Brain pericyte (primary cell): ENCODE data around the gene TSHZ3.

Experiments
- DNase-seq: peaks from one replicate; pipeline ENCODE4 v3.0.0-alpha.2; 2012; ENCODE audit warnings: low read depth, low spot score

The TSHZ3 gene

GRCh38 chr19:31286491-31286890 is 62.7 kb downstream of the TSHZ3 start:
- DNase-seq: no peak

DNA sequence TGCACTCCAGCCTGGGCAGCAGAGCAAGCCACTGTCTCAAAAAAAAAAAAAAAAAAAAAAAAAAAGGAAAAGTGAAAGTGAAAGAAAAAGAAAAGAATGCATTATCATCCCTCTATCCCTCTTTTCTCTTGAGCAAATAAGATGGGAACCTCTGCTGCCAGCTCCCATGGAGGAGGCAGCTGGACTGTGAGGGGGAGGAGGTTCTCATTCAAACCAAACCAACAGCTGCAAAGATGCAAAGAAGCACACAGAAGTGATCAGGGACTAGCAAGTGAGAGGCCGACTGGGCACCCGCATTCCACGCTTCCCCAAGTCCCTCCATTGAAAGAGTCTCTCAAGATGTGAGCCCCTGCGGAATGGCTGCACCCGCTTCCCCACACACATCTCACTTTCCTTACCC is 63.5 kb downstream of the TSHZ3 start:
- no peak for DNase-seq

DNA sequence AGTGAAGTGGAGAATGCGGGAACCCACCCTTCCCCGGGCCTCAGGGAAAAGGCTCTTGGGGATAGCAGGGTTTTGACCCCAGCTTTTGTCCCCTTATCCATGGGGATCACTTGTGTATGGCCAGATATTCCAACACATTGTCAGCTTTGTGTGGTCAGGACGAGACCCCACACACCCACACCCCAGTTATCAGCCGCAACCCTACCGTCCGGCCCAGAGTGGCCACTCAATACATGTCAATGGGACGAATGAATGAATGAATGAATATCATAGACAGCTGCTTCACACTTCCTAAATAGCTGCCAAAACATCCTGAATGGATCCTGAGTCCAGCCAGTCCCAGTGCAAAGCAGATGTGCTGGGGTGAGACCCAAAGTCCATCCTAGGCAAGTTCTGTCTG is 64.6 kb downstream of the TSHZ3 start:
- DNase-seq: no peak

DNA sequence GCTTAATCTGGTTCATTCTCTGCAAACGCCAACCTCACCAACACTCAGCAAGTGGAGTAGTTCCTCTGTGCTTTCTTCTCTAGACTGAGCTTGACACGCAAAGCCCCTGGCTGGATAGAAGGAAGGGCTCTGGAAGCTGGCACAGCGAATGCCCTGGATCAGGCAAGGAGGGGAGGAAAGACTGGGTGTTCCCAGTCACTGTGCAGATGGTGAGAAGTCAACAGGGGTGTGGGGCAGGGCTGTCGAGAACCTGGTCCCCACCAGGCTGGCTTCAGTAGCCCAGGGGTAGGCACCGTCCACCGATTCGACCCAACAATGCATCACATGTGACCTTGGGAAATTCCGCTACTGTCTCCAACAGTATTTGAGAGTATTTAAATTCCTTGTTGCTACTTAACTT is 65.5 kb downstream of the TSHZ3 start:
- DNase-seq: no peak

DNA sequence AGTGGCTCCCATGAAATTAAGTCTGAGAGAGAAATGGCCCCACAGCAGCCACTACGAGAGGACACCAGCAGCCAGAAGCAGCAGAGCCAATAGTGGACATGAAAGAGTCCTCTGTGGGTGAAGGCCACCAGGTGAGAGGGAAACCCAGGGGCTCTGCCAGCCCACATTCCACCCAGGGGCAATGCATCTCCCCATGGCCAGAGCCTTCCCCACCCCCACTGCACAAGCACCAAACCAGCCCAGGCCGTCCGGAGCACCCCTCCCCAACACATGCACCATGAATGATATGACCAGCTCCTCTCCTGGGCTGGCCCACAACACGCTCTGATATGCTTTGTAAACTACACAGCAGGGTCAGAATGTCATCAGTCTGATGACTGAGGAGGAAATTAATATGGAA is 66.9 kb downstream of the TSHZ3 start:
- no peak for DNase-seq

GRCh38 chr19:31280287-31281006 is 68.8 kb downstream of the TSHZ3 start:
- DNase-seq: no peak

DNA sequence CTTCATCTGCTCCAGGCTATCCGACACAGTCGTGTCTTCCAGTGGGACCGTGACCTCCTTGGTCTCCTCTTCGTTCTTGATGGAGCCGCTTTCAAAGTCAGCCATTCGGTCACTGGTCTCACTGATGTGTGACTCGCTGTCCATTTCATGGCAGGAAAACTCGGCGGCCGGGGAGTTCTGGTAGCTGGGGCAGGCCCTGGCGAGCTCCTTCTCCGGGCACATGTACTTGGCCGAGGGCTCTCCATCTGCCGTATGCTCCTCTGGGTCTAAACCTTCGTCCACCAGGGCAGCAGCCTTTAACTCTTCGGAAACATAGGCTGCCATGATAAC is 69.8 kb downstream of the TSHZ3 start:
- DNase-seq: no peak

GRCh38 chr19:31278555-31279435 is 70.4 kb downstream of the TSHZ3 start:
- DNase-seq: no peak

GRCh38 chr19:31277516-31277915 is 71.7 kb downstream of the TSHZ3 start:
- no peak for DNase-seq

DNA sequence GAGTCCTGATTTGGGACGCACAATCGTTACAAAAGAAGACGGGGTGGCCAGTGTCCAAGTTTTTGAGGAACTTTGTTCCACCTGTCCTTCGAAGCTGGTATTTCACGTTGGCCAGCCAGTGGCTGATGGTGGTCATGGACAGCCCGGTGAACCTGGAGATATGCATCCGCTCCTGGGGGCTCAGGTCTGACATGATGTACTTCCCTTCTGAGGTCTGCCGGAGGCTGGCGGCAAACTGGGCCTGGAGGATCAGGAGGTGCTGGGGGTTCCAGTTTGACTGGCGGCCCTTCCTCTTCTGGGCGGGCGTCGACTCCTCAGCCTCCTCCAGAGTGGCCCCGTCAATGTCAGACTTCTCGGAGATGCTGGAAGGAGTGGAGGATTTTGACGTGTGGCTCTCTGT is 72.4 kb downstream of the TSHZ3 start:
- DNase-seq: no peak

GRCh38 chr19:31275068-31275334 is 74.2 kb downstream of the TSHZ3 start:
- DNase-seq: no peak

GRCh38 chr19:31274251-31275067 is 74.8 kb downstream of the TSHZ3 start:
- no peak for DNase-seq

GRCh38 chr19:31272583-31273106 is 76.6 kb downstream of the TSHZ3 start:
- DNase-seq: no peak

- DNase-seq: no peak
Measured at GRCh38 chr19:31271306-31271911, 77.8 kb downstream of the TSHZ3 start.

DNA sequence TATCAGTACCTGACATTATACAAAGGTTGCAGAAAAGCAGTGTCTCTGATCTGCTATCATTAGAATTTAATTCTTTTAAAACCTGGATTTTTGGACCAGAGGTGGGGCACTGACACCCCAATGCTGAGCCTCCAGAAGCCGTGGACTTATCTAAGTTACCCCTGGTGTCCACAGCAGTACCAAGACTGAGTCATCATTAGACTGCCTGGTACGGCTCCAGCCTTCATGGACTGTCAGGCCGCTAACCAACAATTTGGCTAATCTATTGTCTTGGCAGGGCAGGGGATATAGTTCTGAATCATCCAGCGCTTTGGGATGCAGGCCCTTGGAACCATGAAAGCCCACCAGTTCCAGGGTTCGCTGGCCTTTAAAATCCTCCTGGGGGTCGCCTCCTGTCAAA is 78.3 kb downstream of the TSHZ3 start:
- no peak for DNase-seq

DNA sequence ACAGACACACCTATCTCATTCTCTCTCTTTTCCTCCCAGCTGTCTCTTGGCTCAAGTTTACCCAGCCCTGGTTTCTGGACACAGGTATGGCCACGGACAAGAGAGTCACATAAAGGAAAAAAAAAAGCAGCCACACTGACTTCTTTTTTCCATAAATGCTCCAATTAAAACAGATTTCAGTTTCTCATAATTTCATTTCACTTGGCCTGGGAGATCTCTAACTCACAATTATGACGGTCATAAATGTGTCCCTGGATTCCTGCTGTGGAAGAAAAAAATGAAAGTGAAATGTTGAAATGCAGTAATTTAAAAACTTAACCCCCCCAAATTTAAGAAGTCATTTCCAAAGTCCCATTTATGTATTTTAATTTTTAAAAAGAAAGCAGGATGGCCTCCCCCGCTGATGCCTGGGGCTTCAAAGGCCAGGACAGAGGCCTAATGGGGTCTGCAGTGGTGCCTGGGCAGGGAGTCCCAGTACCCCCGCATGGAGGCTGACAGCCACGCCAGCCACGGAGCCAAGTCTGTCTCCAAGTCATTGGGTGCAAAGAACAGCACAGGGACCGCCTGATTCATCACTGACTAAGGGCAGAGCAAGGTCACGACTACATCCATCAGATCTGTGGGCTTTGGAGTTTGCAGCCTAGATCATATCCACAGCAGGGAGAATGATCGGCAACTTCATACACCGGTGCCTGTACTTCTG is 79.7 kb downstream of the TSHZ3 start:
- DNase-seq: no peak

GRCh38 chr19:31268751-31269383 is 80.4 kb downstream of the TSHZ3 start:
- DNase-seq: no peak

- no peak for DNase-seq
Measured at GRCh38 chr19:31266731-31267130, 82.5 kb downstream of the TSHZ3 start.

DNA sequence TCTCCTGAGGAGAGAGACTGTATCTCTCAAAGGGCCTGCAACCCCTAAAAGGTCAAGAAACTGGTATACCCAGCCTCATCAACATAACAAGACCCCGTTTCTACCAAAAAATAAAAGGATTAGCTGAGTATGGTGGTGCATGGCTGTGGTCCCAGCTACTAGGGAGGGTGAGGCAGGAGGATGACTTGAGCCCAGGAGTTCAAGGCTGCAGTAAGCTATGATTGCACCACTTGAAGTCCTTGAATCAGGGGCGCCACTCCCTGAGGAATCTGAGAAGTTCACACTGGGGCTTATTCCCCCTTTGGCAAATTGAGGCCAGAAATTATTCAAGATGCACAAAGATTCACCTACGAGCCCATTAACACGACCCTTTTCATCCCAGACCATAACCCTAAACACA is 83.0 kb downstream of the TSHZ3 start:
- no peak for DNase-seq

DNA sequence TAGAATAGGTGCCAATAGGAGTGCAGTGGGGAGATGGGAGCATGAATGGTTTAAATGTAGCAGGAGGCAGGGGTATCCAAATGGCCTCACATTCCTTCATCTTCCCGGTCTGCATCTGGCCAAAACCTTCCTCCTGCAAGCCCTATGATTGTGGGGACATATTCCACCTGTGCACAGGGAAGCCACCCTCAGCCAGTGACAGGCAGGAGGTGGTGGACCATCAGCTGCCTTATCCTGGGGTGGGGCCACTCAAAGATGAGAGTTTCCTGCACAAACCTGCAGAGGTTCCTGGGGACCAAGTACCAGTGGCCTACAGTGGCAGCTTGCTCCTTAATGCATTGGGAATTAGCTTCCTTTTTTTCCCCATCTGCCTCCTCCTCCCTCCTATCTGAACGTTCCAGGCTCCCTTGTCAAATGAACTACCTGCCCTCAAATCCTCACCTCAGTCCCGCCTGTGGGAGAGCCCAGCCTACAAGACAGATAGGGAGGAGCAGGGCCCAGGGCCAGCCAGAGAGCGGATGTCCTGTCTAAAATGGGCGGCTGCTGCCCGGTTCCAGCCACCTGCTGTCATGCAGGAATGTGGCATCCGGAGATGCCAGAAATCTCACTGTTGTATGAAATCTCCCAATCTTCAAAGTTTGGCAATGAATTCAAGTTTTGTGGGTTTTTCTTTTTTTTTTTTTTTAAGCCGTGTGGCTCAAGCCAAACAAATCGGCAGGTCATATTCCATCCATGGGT is 85.0 kb downstream of the TSHZ3 start:
- DNase-seq: no peak
